IPS-NIHi7 (cell line): ENCODE measurements around the gene TSHZ3.

ENCODE experiments used
- DNase-seq: peaks from one replicate; pipeline ENCODE4 v3.0.0; 2012; ENCODE audit warnings: mixed read lengths; ENCODE audit errors: extremely low spot score

TSHZ3 gene

DNA sequence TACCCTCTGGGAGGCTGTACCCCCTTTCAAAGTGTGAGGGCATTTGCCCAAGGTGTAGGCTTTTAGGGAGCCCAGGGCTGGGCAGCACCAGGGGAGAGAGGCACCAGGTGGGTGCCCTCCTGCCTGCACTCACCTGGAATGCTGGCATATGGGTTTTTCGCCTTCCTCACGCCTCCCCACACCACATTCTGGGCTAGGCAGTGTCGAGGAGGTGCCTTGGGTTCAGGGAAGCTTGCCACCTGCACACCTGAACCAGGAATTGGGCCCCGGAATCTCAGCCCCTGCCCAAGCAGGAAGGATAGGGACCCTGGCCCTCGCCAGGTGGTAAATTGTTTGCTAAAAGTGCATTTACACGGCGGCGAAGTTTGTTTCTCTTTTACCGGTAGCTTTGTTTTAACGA lies 5.1 kb upstream of the TSHZ3 start:
- DNase-seq = no peak

DNA sequence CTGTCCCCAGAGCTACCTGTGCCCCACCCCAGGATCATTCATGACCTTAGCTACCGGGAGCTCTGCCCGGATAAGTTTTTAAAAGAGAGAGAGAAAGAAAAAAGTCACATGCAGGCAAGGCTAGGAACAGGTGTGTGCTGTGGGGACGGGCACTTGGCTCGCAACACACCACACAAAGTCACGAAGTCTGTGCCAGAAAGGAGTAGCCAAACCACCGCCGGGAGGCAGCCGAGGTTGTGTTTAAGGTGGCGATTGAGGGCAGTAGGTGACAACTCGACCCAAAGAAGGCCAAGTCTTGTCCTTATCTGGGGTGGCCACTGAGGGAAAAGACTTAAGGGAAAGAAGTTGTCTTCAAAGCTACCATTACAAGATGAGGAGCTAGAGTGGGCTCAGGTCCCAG lies 4.6 kb upstream of the TSHZ3 start:
- DNase-seq = no peak

DNA sequence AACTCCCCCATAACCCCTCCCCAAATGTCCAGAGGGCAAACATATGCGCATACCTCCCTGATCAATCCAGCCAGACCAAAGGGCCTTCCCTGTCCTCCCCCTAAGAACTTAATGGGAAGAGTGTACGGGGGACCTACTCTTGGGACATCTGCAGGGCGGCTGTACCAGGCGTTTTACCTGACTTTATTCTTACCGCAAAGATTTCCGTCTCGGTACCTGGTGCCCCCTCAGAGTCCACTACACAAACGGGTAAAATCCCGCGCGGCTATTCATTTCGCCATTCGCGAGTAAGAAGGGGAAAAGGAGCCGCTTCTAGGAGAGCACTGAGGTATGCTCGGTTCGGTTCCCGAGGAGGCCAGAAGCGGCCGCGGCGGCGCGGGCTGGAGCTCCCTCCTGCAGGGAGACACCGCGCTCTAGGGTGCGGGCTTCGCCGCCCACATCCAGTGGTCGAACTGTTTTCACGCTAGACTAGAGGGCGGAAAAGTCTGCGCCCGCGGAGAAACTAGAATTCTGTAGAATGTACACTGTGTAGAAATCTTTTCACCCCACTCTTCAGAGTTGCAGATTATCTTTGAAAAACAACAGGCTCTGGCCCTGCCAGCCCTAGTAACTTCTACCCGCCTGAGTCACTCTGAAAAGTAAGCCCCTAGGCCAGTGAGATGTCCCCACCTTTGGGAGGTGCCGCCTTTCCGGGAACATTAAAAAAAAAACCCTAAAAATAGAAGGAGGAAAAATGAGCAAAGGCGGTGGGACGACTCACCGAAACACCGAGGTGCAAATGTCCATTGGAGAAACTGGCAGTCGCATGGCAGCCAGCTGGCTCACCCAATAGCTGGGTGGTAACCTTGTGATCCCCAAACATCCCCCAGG lies 3.8 kb upstream of the TSHZ3 start:
- no peak for DNase-seq

DNA sequence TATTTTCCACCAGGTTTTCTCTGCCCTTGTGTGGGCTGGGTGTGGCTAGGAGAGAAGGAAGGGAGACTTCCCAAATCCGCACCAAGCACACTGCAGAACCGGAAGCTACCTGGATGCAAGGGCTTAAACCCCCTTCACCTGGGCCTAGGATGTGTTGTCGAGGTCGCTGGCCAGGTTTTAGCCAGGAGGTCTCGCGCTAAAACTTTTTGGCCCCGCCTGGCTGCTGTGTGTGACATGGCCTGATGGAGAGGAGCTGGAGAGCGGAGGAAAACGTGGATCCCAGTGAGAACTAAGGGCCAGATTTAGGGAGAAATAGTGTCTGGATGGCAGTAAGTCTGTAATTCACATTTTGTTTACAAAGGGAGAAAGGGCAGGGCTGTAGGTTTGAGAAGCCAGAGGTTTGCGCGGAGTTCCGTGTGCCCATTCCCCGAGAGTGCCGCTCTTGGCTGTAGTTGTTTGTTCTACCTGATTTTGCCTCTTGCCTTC lies 3.1 kb upstream of the TSHZ3 start:
- no peak for DNase-seq

DNA sequence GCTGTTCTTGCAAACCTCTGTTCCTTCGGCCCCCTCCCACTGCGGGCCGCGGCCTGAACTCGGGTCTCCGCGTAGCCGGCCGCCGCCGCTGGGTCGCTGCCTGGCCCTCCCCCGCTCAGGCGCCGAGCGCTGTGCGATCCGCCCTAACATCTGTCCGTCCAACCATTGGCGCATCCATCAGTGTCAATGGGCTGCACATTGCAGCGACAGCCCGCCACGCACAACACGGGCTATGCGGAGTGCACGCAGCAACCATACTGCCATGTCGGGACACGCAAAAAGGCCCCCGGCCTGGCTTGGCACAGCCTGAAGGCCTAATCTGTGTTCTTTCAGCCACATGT lies 2.6 kb upstream of the TSHZ3 start:
- DNase-seq = no peak

DNA sequence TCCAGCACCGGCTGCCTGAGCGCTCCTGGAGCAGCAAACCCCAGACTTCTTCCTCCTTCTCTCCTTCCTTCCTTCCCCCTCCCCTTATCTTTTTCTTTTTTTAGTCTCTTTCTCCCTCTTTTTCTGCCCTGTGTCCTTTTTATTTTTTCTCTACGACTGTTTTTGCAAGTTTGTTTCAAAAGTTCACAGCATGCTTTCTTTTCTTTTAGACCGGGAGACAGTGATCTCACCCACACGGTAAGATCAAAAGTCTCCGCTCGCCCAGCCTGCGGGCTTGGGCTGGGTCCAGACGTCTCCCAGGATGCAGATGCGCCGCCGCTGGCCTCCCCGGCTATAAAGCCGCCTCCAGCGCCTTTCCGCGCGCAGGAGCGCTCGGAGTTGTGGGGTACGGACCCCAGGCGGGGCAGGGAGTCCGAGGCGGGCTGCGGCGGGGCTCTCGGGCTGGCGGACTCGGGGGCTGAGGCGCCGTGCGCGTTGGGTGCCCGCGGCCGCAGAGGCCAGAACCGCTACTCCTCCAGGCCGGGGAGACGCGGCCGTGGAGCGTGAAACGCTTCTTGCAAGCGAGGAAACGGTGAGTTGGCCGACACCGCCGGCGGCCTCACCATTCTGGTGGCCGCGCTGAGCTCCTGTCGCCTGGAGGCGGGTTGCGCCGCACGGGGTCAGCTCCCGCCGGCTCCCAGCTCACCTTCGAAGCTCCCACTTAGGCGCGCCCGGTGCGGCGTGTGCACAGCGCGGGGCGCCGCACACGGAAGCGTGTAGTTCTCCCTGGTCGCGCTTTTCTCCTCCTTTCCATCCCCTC lies 2.0 kb upstream of the TSHZ3 start:
- no peak for DNase-seq

DNA sequence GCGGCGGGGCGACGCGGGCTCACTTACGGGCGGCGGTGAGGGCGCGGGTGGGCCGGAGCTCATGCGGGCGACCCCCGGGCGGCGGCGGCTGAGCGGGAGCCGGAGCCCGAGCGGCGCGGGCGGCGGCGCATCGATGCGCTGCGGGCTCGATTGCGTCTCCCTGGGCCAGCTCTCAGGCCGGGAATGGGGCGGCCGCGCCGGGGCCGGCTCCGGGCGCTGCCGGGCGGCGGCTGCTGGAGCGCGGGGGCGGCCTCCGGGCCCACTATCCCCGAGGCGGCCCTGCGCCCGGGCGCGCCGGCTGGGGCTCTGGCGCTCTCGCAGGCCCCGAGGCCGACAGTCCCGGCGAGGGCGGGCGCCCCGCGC lies 1.4 kb upstream of the TSHZ3 start:
- peak; percentile 58 for DNase-seq

DNA sequence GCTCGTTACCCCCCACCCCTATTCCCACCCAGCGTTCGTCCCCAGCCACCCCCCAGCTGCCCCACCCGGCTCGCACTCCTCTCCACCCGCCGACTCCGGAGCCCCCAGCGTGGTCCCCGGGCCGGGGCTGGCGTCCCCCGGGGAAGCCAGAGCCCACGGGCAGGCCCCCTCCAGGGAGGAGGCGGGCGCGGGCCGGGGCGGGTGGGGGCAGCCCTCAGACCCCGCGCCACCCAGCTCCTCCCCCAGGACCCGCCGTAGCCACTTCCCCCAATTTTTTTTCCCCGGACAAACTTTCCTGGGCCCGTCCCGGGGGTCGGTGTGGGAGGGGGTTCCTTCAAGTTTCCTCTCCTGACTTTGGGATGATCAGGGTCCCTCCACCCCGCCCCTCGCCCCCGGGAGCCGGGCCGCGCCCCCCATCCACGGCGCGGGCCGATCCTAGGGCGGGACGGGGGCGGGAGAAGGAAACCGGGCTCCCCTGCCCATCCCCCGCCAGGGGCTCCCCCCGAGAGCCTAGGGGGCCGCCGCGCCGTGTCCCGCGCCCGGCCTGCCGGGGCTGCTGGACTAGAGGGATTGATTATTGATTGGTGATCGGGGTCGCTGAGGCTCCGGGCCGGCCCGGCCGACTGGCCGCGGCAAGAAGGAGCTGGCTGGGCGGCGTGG lies 927 bp upstream of the TSHZ3 start:
- no peak for DNase-seq

DNA sequence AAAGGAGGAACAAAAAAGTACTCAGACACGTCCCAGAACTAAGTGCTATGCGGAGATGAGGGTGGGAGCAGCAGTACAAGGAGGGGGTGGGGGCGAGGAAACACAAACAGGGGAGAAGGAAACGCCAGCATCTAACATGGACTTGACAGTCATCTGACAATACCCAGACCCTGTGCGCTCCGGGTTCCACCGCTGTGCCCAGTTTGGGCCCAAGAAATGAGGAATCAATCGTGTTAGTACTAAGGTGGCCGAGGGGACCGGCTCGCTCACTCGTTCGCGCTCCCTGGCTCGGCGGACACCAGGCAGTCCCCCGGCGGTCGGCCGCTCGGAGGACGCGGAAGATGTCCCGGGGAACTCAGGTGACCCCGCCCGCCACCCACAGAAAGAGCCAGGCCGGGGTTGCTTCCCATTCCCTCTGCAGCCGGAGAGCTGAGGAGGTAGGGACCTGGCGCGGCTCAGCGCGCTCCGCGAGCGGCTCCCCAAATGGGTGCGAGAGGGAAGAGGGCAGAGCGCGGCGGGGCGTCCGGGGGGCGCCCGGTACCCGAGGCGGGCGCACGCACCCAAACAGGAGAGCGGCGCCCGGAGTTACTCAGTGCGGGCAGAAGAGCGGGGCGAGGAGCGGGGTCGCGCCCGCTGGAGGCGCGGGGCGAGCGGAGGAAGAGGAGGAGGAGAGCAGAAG lies 616 bp downstream of the TSHZ3 start:
- no peak for DNase-seq

DNA sequence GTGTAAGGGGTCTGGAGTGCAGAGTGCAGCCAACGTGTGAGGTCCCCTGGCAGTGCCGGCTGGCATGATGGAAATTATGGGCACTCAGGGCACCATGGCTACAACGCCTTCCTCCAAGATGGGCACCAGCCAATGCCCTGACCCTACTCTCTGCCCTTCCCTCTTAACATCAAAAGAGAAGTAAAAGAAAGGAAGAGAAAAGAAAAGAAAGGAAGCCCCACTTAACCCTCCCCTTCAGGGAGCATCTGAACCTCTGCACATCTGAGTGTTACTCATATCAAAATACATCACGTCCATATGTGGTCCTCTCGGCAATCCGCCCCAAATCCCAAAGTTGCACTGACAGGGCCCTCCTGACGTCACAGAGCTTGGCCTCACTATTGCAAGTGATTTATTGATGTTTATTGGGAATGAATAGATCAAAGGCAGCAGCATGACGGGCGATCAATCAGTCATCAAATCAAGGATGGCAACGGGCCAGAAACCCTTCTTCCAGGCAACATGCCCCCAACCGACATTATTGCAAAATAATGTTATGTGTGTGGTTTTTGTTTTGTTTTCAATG lies 1.3 kb downstream of the TSHZ3 start:
- no peak for DNase-seq

DNA sequence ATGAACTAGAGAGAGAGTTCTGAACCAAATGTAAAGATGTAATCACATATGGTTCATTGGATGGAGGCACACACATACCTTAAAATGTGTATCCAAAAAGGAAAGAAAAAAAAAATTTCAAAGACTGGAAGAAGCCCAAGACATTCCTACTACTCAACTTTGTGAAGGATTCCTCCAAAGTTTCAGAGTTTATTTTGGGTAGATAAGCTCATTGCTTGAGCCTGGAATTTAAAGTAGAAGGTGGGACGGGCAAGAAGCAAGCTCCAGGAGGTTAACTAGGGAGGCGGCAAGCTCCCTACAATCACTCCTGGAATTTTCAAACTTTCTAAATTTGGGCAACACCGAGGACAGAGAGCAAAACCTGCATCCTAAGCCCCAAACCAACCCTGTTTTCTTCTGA lies 1.9 kb downstream of the TSHZ3 start:
- DNase-seq = no peak

DNA sequence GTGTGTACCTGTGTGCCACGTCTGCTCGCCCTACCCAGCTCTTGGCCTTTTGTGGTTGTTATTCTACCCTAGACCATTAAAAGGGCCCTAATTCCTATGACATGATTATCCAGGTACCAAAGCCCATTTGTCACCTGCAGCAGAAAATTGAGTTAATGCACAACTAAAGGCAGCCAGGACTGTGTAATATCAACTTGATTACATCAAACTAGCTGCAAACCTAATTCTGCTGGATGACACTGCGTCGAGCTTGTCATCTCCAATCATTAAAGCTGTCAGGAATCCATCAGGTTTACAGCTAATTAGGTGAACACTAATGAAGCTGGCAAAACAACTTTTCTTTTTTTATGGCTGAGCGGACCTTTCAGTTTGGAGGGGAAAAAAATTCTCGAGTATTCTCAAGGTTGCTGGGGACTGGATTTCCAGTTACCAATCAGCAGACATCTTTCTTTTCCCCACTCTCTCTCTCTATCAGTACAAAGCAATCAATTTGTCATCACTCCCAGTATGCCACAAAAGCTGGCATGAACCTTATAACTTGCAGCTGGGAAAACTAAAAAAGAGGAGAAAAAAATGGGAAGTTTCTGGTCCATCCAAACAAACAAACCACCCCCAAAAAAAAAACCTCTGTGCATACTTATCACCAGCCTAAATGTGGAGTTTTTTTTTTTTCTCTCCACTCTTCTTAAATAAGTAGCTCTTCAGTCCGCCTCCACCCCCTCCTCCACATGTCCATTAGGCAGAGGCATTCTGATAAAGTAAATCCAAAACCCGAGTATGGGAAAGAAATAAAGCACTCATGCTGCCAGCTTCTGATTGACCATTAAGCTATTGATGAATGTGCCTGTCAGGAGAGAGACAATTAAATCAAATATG lies 2.8 kb downstream of the TSHZ3 start:
- DNase-seq = no peak

DNA sequence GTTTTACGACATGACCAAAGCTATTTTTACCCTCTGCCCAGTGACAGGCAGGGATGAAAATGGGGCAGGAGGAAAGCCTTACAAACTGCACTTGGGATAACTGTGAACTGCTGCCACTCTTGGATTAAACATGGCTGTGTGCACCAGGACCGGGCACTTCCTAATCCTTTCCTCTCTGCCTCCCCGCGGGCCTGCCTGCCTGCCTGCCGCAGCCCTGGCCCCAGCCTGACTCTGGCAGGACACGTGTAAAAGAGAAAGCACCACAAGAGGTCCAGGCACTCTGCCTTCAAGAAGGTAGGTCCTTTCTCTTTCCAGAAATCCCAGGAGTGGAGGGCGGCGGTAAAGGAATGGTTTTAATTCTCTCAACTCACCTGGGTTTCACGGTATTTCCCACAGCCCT lies 4.8 kb downstream of the TSHZ3 start:
- DNase-seq = no peak

DNA sequence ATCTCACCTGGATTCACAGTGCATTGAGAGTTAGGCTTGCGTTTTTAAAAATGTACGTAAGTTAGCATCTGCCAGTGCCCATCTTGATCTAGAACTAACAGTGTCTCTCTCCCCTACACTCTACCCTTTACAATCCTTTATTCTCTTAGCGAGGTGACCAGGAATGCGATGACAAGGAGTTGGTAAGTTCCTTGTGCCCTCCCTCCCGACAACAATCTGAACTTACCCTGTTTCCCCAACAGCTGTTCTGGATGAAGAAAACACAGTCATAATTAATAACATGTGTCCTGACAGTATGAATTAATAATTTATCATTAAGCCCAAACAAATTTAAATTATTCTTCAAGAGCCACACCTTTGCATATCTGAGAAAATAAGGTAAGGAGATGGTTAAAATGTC lies 6.3 kb downstream of the TSHZ3 start:
- no peak for DNase-seq

DNA sequence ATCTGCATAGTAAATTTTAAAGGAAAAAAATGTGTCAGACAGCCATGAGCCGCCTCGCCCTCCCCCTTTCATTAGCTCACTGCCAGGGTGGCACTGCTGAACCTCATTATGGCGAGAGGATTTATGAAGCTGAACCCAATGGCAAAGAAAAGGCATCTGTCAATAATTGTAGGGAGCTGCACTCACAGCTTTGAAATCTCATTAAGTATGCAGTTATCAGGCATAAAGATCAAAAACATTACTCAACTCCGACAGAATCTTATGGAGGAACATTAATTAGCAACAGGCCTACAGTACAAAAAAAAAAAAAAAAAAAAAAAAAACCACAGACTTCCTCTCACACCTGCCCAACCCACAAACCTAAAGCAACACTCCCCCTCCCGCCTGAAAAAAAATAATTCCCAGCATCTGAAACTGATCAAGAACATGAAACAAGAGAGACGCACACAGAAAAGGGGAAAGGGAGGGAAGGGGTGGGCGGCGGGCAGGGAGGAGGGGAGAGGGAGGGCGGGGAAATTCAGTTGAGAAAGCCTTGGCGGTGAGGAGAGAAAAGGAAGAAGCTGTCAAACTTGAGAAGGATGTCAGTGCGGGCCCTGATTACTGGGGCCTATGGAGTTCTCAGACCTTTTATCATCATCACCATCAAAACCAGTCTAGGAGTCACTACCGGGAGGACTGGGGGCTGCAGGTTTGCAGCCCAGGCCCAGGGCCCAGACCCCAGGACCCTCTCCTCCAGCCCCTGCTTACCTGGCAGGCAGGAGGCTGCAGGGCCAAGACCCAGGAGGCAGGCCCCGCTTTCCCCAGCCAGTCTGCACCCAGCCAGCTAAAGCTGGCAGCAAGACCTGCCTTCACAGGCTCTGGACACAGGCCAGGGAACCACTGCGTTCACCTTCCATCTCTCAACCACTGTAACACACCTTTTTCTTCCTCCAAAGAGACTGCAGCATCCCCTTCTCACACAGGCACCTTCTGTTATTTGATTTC lies 8.9 kb downstream of the TSHZ3 start:
- DNase-seq = no peak

DNA sequence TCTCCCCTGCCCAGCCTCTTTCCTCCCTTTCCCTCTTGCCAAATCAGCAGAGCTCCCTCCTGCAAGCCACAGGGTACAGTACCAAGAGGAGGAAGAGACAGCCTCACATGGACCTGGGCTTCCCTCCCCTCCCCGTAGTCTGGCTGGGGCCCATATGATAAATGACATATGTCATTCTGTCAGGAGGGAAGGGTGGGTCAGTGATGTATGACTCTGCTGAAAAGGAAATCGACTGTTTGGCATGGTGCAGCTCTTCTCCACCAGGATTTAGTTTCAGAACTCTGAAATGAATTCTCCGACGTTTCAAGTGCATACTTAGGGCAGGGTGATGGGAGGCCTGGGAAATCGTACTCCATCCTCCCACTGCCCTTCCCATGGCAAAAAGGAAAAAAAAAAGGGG lies 9.8 kb downstream of the TSHZ3 start:
- no peak for DNase-seq

DNA sequence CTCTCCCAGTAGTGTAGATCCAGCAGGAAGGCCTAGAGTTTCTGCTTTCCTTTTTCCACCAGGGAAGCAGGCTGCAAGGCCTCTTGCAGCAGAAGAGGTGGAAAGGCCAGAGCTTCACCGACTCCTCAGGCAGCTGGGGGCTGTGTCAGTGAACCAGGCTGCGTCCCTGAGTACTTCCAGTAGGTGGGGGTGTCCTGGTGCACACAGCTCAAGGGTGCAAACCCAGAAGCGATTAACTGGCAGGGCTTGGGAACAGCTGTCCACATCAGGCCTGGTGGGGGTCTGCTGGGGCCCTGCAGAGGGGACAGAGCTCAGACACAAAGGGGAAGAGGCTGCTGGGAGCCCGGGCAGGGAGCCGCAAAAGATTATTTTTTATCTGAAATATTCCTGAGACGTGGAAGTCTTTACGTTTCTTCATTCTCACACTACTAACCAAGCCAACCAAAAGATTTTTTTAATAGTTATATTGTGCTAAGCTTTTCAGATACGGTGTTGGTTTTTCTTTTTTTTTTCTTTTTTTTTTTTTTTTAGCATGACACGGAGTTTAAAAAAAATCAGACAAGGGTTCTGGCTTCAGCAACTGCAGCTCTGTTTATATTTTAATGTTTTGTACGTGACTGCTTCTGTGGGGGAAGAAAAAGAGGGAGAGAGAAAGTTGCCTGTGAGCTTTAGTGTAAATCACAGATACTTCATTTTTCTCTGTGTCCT lies 11.0 kb downstream of the TSHZ3 start:
- peak; percentile 77 for DNase-seq

DNA sequence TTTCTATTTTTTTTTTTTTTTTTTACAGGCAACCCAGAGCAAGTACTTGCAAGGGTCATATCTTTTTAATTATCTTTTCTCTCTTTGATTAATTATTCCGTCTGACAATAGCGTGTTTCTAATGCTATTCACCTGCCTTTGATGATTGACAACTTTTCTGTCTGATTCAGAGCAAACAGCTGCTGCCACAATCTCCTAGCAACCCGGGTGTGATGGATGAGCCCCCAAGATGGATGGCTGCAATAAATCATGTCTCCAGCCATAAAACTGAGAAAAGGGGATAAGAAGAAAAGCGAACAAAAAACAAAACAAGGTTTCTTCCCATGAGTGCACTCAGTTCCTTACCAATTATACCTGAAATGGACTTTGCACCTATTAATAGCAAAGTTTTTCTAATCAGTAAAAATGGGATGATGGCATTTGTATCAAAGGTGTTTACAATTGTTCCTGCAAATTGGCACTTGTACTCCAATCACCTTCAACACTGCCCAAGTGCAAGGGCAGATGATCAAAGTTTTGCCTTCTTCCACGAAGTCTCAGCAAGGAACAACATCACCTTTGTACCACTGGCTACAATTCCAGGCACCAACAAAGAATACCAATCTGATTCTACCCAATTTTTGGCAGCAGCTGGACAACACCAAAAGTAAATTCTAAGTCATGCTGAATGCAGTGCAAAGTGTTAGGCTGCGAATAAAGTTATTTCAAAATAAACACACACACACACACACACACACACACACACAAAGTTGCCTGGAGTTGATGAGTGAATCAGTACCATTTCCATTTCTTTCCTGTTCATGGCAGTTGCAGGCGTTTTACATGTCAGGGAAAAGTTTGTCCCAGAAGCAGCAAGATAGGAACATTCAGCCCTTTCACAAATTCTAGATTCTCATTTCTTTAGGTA lies 12.0 kb downstream of the TSHZ3 start:
- DNase-seq = no peak
